Posterior vena cava (tissue), 2 donors: ENCODE results near the gene UGDH. TPM values are rescaled to one million over a fixed set of nuclear protein-coding genes. Genes with fewer than 3 reads are reported as not detected.
"Not testable (repeated sequence)": the region's sequence is repeated elsewhere in the genome, so short reads cannot be mapped to it uniquely, and the experiment has no call there.

ENCODE experiments used
- DNase-seq: peaks from one replicate; pipeline ENCODE4 v3.0.0-alpha.2; 2020; ENCODE audit warnings: low spot score
- intact Hi-C, 2 donors: fragments of 100-400 bp; cut with DNase I; formaldehyde crosslinking; loops; one replicate each; pipeline versions ENCODE4 v1.14.1 to v1.14.2; 2022 to 2023
- total RNA-seq, 2 donors: library from RNA; stranded (reverse); fragmentation: NEBNext Ultra II Directional; extraction: Animal tissue kit (Norgen Biotek cat#: 25700); gene quantifications; one replicate each; pipeline ENCODE4 v1.2.1, GENCODE V29; 2021
- donor health status: DM: yes; HTN: yes; CAD: no.
- donor health status: DM: yes; HTN: yes; CAD: no.

The UGDH gene
- total RNA-seq, 2 donors from 2014 or later = 107 to 167 TPM

- no peak for DNase-seq
- intact Hi-C loops = no loop called here
These were observed 6.3 kb upstream of the UGDH start for GRCh38 chr4:39533541-39533940.

- DNase-seq, intact Hi-C loops: not testable (repeated sequence)
These were observed 5.0 kb upstream of the UGDH start for GRCh38 chr4:39532237-39532636.

- intact Hi-C loops = no loop called here
- no peak for DNase-seq
These were observed 3.4 kb upstream of the UGDH start for GRCh38 chr4:39530682-39531081.

GRCh38 chr4:39529534-39529933 lies 2.3 kb upstream of the UGDH start:
- no peak for DNase-seq
- intact Hi-C loops = loop anchor here in 1 of 2 donors (5.0 kb wide), 1 partner anchor 108 kb away; the partner anchor contains the start of gene SMIM14

- intact Hi-C loops = loop anchor here in 1 of 2 donors (5.0 kb wide), 1 partner anchor 109 kb away; the partner anchor contains the start of gene SMIM14
- peak; percentile 97 for DNase-seq
These were observed 824 bp upstream of the UGDH start for GRCh38 chr4:39528061-39528465.

GRCh38 chr4:39526765-39527295 lies 409 bp downstream of the UGDH start:
- intact Hi-C loops = loop anchor here in 1 of 2 donors (5.0 kb wide), 1 partner anchor 110 kb away; the partner anchor contains the start of gene SMIM14
- no peak for DNase-seq

- no peak for DNase-seq
- intact Hi-C loops = loop anchor here in 1 of 2 donors (5.0 kb wide), 1 partner anchor 111 kb away; the partner anchor contains the start of gene SMIM14
These were observed 1.2 kb downstream of the UGDH start for GRCh38 chr4:39525822-39526690.

- no peak for DNase-seq
- intact Hi-C loops = no loop called here
These were observed 2.9 kb downstream of the UGDH start for GRCh38 chr4:39524161-39524957.

GRCh38 chr4:39522068-39522467 lies 5.2 kb downstream of the UGDH start:
- DNase-seq = no peak
- intact Hi-C loops = no loop called here

GRCh38 chr4:39521253-39521919 lies 5.9 kb downstream of the UGDH start:
- DNase-seq = no peak
- intact Hi-C loops = no loop called here

- intact Hi-C loops = no loop called here
- DNase-seq = no peak
These were observed 8.8 kb downstream of the UGDH start for GRCh38 chr4:39518484-39518883.

- DNase-seq = no peak
- intact Hi-C loops = no loop called here
These were observed 10.8 kb downstream of the UGDH start for GRCh38 chr4:39516407-39516966.

- DNase-seq, intact Hi-C loops: not testable (repeated sequence)
These were observed 11.4 kb downstream of the UGDH start for GRCh38 chr4:39515669-39516401.

- no peak for DNase-seq
- intact Hi-C loops = no loop called here
These were observed 12.3 kb downstream of the UGDH start for GRCh38 chr4:39514888-39515401.

- DNase-seq, intact Hi-C loops: not testable (repeated sequence)
These were observed 13.0 kb downstream of the UGDH start for GRCh38 chr4:39514266-39514665.

GRCh38 chr4:39510348-39510929 lies 16.8 kb downstream of the UGDH start:
- no peak for DNase-seq
- intact Hi-C loops = no loop called here

GRCh38 chr4:39505581-39505980 lies 21.7 kb downstream of the UGDH start:
- intact Hi-C loops = no loop called here
- no peak for DNase-seq

- no peak for DNase-seq
- intact Hi-C loops = no loop called here
These were observed 22.7 kb downstream of the UGDH start for GRCh38 chr4:39504538-39504937.
